ENCODE results near the gene PGBD2. TPM values are rescaled to one million over a fixed set of nuclear protein-coding genes. Genes with fewer than 3 reads are reported as not detected.

PGBD2 gene
- total RNA-seq, 1 donor from 2014 or later, result 11.5 TPM

DNA sequence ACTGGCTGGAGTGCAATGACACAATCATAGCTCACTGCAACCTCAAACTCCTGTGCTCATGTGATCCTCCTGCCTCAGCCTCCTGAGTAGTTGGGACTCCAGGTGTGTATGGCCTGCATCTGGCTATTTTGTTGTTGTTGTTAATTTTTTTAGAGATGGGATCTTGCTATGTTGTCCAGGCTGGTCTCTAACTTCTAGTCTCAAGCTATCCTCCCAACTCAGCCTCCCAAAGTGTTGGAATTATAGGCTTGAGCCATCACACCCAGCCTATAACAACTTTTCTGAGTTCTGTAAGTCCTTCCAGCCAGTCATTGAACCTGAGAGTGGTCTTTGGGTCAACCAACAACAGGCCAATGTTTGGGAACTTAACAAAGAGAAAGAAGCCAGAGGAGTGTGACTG, 11.2 kb upstream of the PGBD2 start:
- no peaks in the 10 kb centered on the region for H3K36me3 Mint-ChIP-seq (ENCODE audit: unreplicated experiment)
- no peak for TF ChIP-seq CTCF (IDR thresholded peaks at IDR 0.05; ENCODE audit: partially characterized antibody, unreplicated experiment)
- peaks cover 11% of the 10 kb centered on the region for H3K27me3 Mint-ChIP-seq (ENCODE audit: unreplicated experiment)
- H3K4me1 Mint-ChIP-seq (ENCODE audit: low read depth, unreplicated experiment), result no peaks in the 10 kb centered on the region
- no peak overlapping the region for H3K27ac Mint-ChIP-seq (ENCODE audit: unreplicated experiment)
- no peak for DNase-seq
- no peak overlapping the region for H3K4me3 Mint-ChIP-seq (ENCODE audit: unreplicated experiment)
- peaks cover 4% of the 10 kb centered on the region for H3K9me3 Mint-ChIP-seq (ENCODE audit: unreplicated experiment)

DNA sequence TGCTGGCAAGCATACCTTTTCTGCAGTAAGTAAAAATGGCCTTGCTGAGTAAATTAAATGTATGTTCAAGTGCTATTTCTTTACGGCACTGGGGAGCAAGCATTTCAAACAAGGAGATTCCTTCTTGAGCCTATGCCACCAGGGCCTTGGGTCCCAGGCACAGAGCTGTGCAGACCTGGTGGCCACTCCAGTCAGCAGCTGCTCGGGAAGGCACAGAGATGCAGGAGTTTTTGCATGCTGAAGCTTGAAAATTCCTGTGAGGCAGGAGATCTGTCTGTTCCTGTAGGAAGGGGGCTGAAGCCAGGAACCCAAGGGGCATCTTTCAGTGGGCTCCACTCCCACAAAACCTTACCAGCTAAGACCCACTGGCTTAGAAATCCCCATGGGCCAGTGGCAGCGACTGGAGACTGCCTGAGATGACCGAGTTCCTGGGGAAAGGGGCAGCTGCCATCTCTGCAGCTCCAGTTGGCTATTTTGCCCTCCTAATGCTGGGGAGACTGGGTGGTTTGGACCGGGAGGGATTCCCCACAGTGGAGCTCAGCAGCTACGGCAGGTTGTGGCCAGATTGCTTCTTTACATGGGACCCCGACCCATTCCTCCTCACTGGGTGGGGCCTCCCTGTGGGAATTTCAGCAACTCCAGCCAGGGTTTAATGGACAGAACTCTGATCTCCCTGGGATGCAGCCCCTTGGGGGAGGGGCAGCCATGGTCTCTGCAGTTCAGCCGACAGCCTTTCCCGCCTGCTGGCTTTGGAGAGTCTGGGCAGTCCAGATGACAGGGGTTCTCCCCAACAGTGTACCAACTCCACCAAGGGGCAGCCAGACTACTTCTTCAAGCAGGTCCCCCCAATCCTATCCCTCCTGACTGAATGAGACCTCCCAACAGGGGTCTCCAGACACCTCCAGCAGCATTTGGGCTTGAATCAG, 8.4 kb upstream of the PGBD2 start:
- no peak for DNase-seq
- Mint-ChIP-seq H3K36me3 (ENCODE audit: unreplicated experiment) (no peaks in the 10 kb centered on the region), H3K27ac (ENCODE audit: unreplicated experiment) (no peak overlapping the region), H3K4me3 (ENCODE audit: unreplicated experiment) (no peak overlapping the region), H3K9me3 (ENCODE audit: unreplicated experiment) (no peaks in the 10 kb centered on the region), H3K4me1 (ENCODE audit: low read depth, unreplicated experiment) (no peaks in the 10 kb centered on the region), H3K27me3 (ENCODE audit: unreplicated experiment) (peaks cover 2% of the 10 kb centered on the region)
- TF ChIP-seq CTCF (IDR thresholded peaks at IDR 0.05; ENCODE audit: partially characterized antibody, unreplicated experiment), result no peak

GRCh38 chr1:248900637-248901036, 5.4 kb upstream of the PGBD2 start:
- Mint-ChIP-seq H3K4me1 (ENCODE audit: low read depth, unreplicated experiment) (no peaks in the 10 kb centered on the region), H3K27me3 (ENCODE audit: unreplicated experiment) (peaks cover 4% of the 10 kb centered on the region), H3K27ac (ENCODE audit: unreplicated experiment) (no peak overlapping the region), H3K9me3 (ENCODE audit: unreplicated experiment) (peaks cover 6% of the 10 kb centered on the region), H3K4me3 (ENCODE audit: unreplicated experiment) (no peak overlapping the region), H3K36me3 (ENCODE audit: unreplicated experiment) (no peaks in the 10 kb centered on the region)
- no peak for TF ChIP-seq CTCF (IDR thresholded peaks at IDR 0.05; ENCODE audit: partially characterized antibody, unreplicated experiment)
- no peak for DNase-seq

DNA sequence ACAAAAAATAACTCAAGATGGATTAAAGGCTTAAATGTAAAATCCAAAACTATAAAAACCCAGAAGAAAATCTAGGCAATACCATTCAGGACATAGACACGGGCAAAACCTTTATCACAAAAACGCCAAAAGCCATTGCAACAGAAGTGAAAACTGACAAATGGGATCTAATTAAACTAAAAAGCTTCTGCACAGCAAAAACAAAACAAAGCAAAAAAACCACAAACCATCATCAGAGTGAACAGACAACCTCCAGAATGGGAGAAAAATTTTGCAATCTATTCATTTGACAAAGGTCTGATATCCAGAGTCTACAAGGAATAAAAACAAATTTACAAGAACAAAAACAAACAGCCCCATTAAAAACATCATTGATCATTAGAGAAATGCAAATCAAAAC, 4.5 kb upstream of the PGBD2 start:
- no peaks in the 10 kb centered on the region for H3K36me3 Mint-ChIP-seq (ENCODE audit: unreplicated experiment)
- peaks cover 6% of the 10 kb centered on the region for H3K27me3 Mint-ChIP-seq (ENCODE audit: unreplicated experiment)
- no peak for DNase-seq
- no peaks in the 10 kb centered on the region for H3K4me1 Mint-ChIP-seq (ENCODE audit: low read depth, unreplicated experiment)
- H3K27ac Mint-ChIP-seq (ENCODE audit: unreplicated experiment), result no peak overlapping the region
- H3K4me3 Mint-ChIP-seq (ENCODE audit: unreplicated experiment), result no peak overlapping the region
- peaks cover 6% of the 10 kb centered on the region for H3K9me3 Mint-ChIP-seq (ENCODE audit: unreplicated experiment)
- TF ChIP-seq CTCF (IDR thresholded peaks at IDR 0.05; ENCODE audit: partially characterized antibody, unreplicated experiment), result no peak

All from glutamatergic neuron (in vitro differentiated cells).